Mesodermal cell (in vitro differentiated cells): ENCODE results near the gene RGL3.
A peak's percentile ranks its signal among the peaks of the same experiment; 100 is the strongest.

Source experiments
- H3K27ac ChIP-seq: 2 replicates; pipeline ENCODE4 v1.7.0; 2013; ENCODE audit warnings: mild to moderate bottlenecking, low read depth, low read length, moderate library complexity; ENCODE audit not compliant: severe bottlenecking
- H3K36me3 ChIP-seq: 2 replicates; pipeline ENCODE4 v1.7.1; 2013; ENCODE audit warnings: mild to moderate bottlenecking, low read length, moderate library complexity; ENCODE audit not compliant: control insufficient read depth, insufficient read depth
- H3K4me1 ChIP-seq: one replicate; pipeline ENCODE4 v1.7.1; 2013; ENCODE audit warnings: mild to moderate bottlenecking, low read length; ENCODE audit not compliant: insufficient read depth, control insufficient read depth, poor library complexity, severe bottlenecking
- H3K4me3 ChIP-seq: 2 replicates; pipeline ENCODE4 v1.7.0; 2013; ENCODE audit warnings: low read length, control low read depth, mild to moderate bottlenecking; ENCODE audit not compliant: insufficient read depth, poor library complexity, severe bottlenecking; ENCODE audit errors: extremely low read depth
- H3K9me3 ChIP-seq: 2 replicates; pipeline ENCODE4 v1.7.1; 2013; ENCODE audit warnings: mild to moderate bottlenecking, low read length, moderate library complexity; ENCODE audit not compliant: control insufficient read depth
- WGBS, 2 experiments: methylation state at CpG; one replicate each; pipeline ENCODE4 v1.1.5; 2013; ENCODE audit warnings: missing lambda C conversion rate in 2 of 2; ENCODE audit not compliant: insufficient coverage in 2 of 2; 5-methylcytosine and 5-hydroxymethylcytosine counted together

RGL3 gene

GRCh38 chr19:11448923-11449554, 29.9 kb upstream of the RGL3 start:
- Histone ChIP-seq H3K27ac (no peak overlapping the region), H3K36me3 (peaks cover 62% of the 10 kb centered on the region)

GRCh38 chr19:11448410-11448809, 29.3 kb upstream of the RGL3 start:
- H3K4me3 ChIP-seq: no peak overlapping the region

More at GRCh38 chr19:11448923-11449554, 29.9 kb upstream of the RGL3 start:
- H3K9me3 ChIP-seq: no peaks in the 10 kb centered on the region
- WGBS, 2 experiments: 97 to 98% methylated on average over 25 to 30 of the region's 31 CpGs
- H3K4me3 ChIP-seq: no peak overlapping the region
- H3K4me1 ChIP-seq: no peaks in the 10 kb centered on the region

GRCh38 chr19:11447347-11448262, 28.5 kb upstream of the RGL3 start:
- H3K27ac ChIP-seq: no peak overlapping the region
- no peaks in the 10 kb centered on the region for H3K4me1 ChIP-seq
- WGBS, 2 experiments: 96 to 97% methylated on average over 30 to 32 of the region's 35 CpGs
- H3K9me3 ChIP-seq: no peaks in the 10 kb centered on the region
- H3K36me3 ChIP-seq: peaks cover 76% of the 10 kb centered on the region
- no peak overlapping the region for H3K4me3 ChIP-seq

More at GRCh38 chr19:11448410-11448809, 29.3 kb upstream of the RGL3 start:
- WGBS, 2 experiments: 87 to 95% methylated on average over 3 to 10 of the region's 13 CpGs
- no peaks in the 10 kb centered on the region for H3K9me3 ChIP-seq
- peaks cover 68% of the 10 kb centered on the region for H3K36me3 ChIP-seq
- H3K27ac ChIP-seq: no peak overlapping the region
- no peaks in the 10 kb centered on the region for H3K4me1 ChIP-seq

- H3K27ac ChIP-seq: no peak overlapping the region
- H3K36me3 ChIP-seq: peaks cover 84% of the 10 kb centered on the region
- no peak overlapping the region for H3K4me3 ChIP-seq
- whole genome bisulfite sequencing, 2 experiments: 70 to 72% methylated on average over 8 to 15 of the region's 23 CpGs
- H3K4me1 ChIP-seq: no peaks in the 10 kb centered on the region
- no peaks in the 10 kb centered on the region for H3K9me3 ChIP-seq
Observed at GRCh38 chr19:11446652-11447301, 27.7 kb upstream of the RGL3 start.

GRCh38 chr19:11446271-11446651, 27.1 kb upstream of the RGL3 start:
- Histone ChIP-seq H3K4me3 (no peak overlapping the region), H3K9me3 (no peaks in the 10 kb centered on the region), H3K27ac (no peak overlapping the region), H3K4me1 (no peaks in the 10 kb centered on the region), H3K36me3 (peaks cover 90% of the 10 kb centered on the region)
- WGBS, 2 experiments: 88 to 94% methylated on average over 9 to 14 of the region's 14 CpGs

DNA sequence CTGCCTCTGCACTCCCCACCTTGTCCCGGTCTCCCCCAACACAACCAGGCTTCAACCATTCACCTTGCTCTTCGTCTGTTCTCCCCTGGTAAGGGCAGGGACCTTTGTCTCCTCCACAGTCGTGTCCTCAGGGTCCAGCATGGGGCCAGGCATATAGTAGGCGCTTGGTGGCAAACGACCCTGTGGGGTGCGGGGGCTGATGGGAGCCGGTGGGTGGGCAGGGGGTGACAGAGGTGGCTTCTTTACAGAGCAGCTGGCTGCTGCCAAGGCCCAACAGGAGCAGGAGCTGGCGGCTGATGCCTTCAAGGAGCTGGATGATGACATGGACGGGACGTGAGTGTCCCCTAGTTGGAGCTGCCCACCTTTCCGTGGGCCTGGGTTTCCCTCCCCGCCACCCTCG, 26.0 kb upstream of the RGL3 start:
- Histone ChIP-seq H3K4me3 (no peak overlapping the region), H3K36me3 (peaks cover 88% of the 10 kb centered on the region), H3K4me1 (no peaks in the 10 kb centered on the region), H3K27ac (no peak overlapping the region), H3K9me3 (no peaks in the 10 kb centered on the region)
- WGBS, 2 experiments: 97 to 98% methylated on average over 11 to 12 of the region's 13 CpGs

DNA sequence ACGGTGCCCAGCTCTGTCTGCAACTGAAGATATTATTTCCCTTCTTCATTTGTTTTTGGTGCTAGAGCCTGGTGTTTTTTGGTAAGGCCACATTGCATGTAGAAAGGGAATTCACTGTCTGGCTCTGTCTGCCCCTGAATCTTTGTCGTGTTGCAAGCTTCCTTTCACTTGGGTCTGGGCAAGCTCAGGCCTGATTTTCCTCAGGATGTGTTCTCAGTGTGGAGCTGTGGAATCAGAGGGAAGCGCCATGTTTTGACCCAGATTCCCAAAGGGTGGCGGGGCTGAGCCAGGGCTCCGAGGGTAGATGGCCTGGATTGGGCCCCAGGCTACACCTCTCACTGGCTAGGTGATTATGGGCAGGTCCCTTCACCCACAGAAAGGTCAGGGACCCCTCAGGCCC, 24.9 kb upstream of the RGL3 start:
- 93 to 97% methylated on average over 3 to 4 of the region's 5 CpGs for WGBS, 2 experiments
- Histone ChIP-seq H3K9me3 (no peaks in the 10 kb centered on the region), H3K27ac (no peak overlapping the region), H3K4me3 (no peak overlapping the region), H3K4me1 (no peaks in the 10 kb centered on the region), H3K36me3 (peaks cover 84% of the 10 kb centered on the region)

DNA sequence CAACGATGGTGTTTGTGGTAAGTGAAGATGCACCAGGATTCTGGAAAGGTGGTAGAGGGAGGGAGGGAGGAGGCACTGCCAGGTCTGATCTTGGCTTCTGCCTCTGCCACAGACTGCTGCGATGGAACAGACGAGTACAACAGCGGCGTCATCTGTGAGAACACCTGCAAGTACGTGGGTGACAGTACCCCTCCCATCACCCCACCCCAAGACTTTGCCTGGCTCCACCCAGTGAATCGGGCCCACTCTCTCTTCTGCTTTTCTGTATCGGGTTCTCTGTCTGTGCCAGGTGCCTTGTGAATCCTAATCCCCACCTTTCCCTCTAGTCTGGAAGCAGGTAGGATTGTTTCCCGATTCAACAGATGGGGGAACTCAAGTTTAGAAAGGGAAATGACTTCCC, 18.8 kb upstream of the RGL3 start:
- 97 to 99% methylated on average over 6 to 8 of the region's 9 CpGs for WGBS, 2 experiments

DNA sequence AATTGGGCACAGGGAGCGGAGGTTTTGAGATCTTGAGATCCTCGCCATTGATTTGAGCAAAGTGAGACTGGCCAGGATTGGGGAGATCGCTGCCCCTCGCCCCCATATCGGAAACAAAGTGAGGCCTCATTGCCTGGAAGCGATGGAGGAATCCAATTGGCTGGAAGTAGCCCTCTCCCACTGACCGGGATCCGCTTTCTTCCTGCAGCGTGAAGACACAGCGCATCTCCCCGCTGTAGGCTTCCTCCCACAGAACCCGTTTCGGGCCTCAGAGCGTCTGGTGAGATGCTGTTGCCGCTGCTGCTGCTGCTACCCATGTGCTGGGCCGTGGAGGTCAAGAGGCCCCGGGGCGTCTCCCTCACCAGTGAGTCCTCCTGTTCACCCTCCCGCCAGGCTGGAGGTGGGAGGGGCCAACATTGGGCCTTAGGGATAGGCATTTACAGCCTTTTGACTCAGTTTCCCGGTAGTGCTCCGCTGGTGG, 16.8 kb upstream of the RGL3 start:
- H3K4me1 ChIP-seq: no peaks in the 10 kb centered on the region
- WGBS, 2 experiments: 0 to 4% methylated on average over 15 to 18 of the region's 21 CpGs

More for the DNA sequence above, 18.8 kb upstream of the RGL3 start:
- H3K36me3 ChIP-seq: peaks cover 61% of the 10 kb centered on the region
- no peak overlapping the region for H3K27ac ChIP-seq
- no peak overlapping the region for H3K4me3 ChIP-seq
- H3K9me3 ChIP-seq: no peaks in the 10 kb centered on the region
- no peaks in the 10 kb centered on the region for H3K4me1 ChIP-seq

DNA sequence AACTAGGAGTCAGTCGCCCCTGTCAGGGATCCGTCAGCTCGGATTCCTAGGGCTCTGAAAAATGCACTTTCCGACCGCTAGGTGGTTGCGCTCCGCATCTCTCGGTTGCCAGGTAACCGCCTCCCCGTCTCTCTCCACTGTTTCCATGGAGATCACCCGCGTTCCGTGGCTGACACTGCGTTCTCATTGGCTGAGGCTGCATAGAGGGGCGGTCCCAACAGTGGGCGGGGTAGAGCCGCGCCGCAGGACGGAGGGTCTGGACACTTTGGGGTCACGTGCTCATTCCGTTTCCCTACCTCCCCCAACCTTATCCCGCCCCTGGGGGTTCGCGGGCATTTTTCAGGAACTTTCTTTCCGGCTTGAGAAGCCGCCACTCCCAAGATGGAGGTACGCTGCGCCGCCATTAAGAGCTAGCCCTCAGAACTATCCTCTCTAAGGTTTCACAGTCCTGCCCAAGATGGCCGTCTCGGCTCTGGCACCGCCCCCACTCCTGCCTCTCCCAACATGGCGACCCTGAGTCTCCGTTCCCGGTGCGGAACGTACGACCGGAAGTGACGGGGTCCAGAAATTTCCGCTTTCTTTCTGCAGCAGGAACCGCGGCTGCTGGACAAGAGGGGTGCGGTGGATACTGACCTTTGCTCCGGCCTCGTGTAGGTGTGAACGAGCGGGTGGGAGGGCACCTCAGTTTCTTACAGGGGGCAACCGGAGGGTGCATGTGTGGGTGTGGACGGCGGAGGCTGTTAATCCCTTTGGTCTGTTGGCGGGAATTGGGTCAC, 16.1 kb upstream of the RGL3 start, which contains the start of the genes ODAD3 and PRKCSH:
ODAD3 (minus strand) TSS at position 65 of the 776 bp plus-strand sequence. CDS start 105 bp downstream, outside the sequence.
PRKCSH (plus strand) TSS at position 579 of the 776 bp plus-strand sequence. CDS start 483 bp downstream, outside the sequence.
- Histone ChIP-seq H3K4me3 (peak within 1 kb of the TSS; percentile 92), H3K36me3 (peaks cover 36% of the 10 kb centered on the region), H3K27ac (peak within 1 kb of the TSS; percentile 92), H3K9me3 (no peaks in the 10 kb centered on the region), H3K4me1 (no peaks in the 10 kb centered on the region)
- 1% methylated on average over 42 to 53 of the region's 53 CpGs for WGBS, 2 experiments

More for the DNA sequence above, 16.8 kb upstream of the RGL3 start:
- Histone ChIP-seq H3K27ac (peak overlapping the region; percentile 92), H3K4me3 (peak overlapping the region; percentile 92), H3K36me3 (peaks cover 40% of the 10 kb centered on the region), H3K9me3 (no peaks in the 10 kb centered on the region)
